Ovary (tissue), 9 donors: Measurements from ENCODE around the gene PEAK1. TPM values are rescaled to one million over a fixed set of nuclear protein-coding genes. Genes with fewer than 3 reads are reported as not detected.

ENCODE experiments used
- DNase-seq, 5 donors: peaks; one replicate each; pipeline ENCODE4 v3.0.0-alpha.2; 2019 to 2020
- H3K27ac ChIP-seq, 2 donors: fragments of 200-600 bp; one replicate each; pipeline versions ENCODE4 v1.5.1 to v1.8.0; 2019 to 2022
- H3K27me3 ChIP-seq: fragments of 200-600 bp; one replicate; pipeline ENCODE4 v1.8.0; 2022
- H3K36me3 ChIP-seq: fragments of 200-600 bp; sonication (generic); one replicate; pipeline ENCODE4 v1.5.1; 2019
- H3K4me1 ChIP-seq: one replicate; pipeline ENCODE4 v1.8.1; 2013; ENCODE audit warnings: mild to moderate bottlenecking, moderate library complexity; ENCODE audit not compliant: insufficient read depth
- H3K4me3 ChIP-seq: fragments of 200-600 bp; sonication (generic); one replicate; pipeline ENCODE4 v1.5.1; 2017
- H3K9me3 ChIP-seq, 2 donors: fragments of 200-600 bp in 1 of 2; sonication (generic) in 1 of 2; one replicate each; pipeline versions ENCODE4 v1.5.1 to v1.8.1; 2013 to 2019; ENCODE audit warnings: mild to moderate bottlenecking in 1 of 2, moderate library complexity in 1 of 2
- CTCF ChIP-seq, 3 donors: fragments of 450-650 bp in 2 of 3; fragments of 200-600 bp in 1 of 3; IDR thresholded peaks; one replicate each; pipeline versions ENCODE4 v1.5.1 to v1.8.0; 2016 to 2022; ENCODE audit warnings: antibody characterized with exemption in 3 of 3, mild to moderate bottlenecking in 1 of 3
- EP300 ChIP-seq: sonication (generic); formaldehyde crosslinking; IDR thresholded peaks from one replicate; pipeline ENCODE4 v1.6.1; 2017; ENCODE audit warnings: antibody characterized with exemption
- POLR2A ChIP-seq: fragments of 450-650 bp; IDR thresholded peaks from one replicate; pipeline ENCODE4 v1.6.1; 2017; ENCODE audit warnings: antibody characterized with exemption, mild to moderate bottlenecking, moderate library complexity
- WGBS, 3 donors: extraction: QIAGEN DNeasy Blood & Tissue Kit in 1 of 3; methylation state at CpG; one replicate each; pipeline versions ENCODE4 v1.1.5 to v1.1.7; 2013 to 2017; 5-methylcytosine and 5-hydroxymethylcytosine counted together
- intact Hi-C, 4 donors: fragments of 100-400 bp; cut with DNase I; formaldehyde crosslinking; loops; one replicate each; pipeline versions ENCODE4 v1.11.0 to v1.15.1; 2022 to 2023
- polyA plus RNA-seq, 2 donors: library from polyadenylated mRNA; stranded (reverse); fragments of 200-250 nt in 1 of 2; fragments of 350-450 nt in 1 of 2; fragmentation: Illumina TruSeq in 1 of 2; extraction: RNeasy Lipid Tissue Mini Kit (QIAGEN cat#74804) in 1 of 2; gene quantifications; one replicate each; pipeline ENCODE4 v1.2.3, GENCODE V29; 2013 to 2014
- total RNA-seq, 7 donors: library from RNA; depleted of rRNA in 2 of 7; stranded (reverse); fragments of >200 nt in 2 of 7; fragmentation: NEBNext Ultra II Directional in 3 of 7; extraction: Animal tissue kit (Norgen Biotek cat#: 25700) in 3 of 7; gene quantifications; one replicate each; pipeline versions ENCODE4 v1.1.0 to v1.2.4, GENCODE V29; 2016 to 2023
- donor health status: DM: no; HTN: no; CAD: no; lungs with moderate emphysema.
- donor health status: DM: no; HTN: no; CAD: no.
- donor health status: Bipolar disorder and iron deficiency.
- donor health status: DM: yes; HTN: yes; CAD: no.
- donor health status: DM: no; HTN: no; CAD: no.
- donor health status: DM: yes; HTN: yes; CAD: no.

Gene PEAK1
- total and polyA plus RNA-seq, 9 donors: 6.6 to 48.4 (median 41.4) TPM

- TF ChIP-seq CTCF (IDR thresholded peaks at IDR 0.05): no peak
- TF ChIP-seq EP300: no peak
- TF ChIP-seq POLR2A: no peak
- Histone ChIP-seq H3K27ac (peak overlapping the region in 1 of 2 donors; percentile 16), H3K9me3 (no peaks in the 10 kb centered on the region), H3K4me1 (peaks cover 3% of the 10 kb centered on the region), H3K27me3 (no peaks in the 10 kb centered on the region), H3K36me3 (no peaks in the 10 kb centered on the region), H3K4me3 (no peak overlapping the region)
- intact Hi-C loops: no loop called here
- 15 to 22% (median 19%) methylated on average over 2 of the region's 2 CpGs for WGBS, 3 donors
- DNase-seq: no peak
Measured at GRCh38 chr15:77144026-77144425, 275.9 kb downstream of the PEAK1 start.

GRCh38 chr15:77143616-77144015, 276.3 kb downstream of the PEAK1 start:
- Histone ChIP-seq H3K27me3 (no peaks in the 10 kb centered on the region), H3K27ac (no peak overlapping the region), H3K9me3 (no peaks in the 10 kb centered on the region), H3K4me3 (no peak overlapping the region), H3K4me1 (peaks cover 3% of the 10 kb centered on the region), H3K36me3 (no peaks in the 10 kb centered on the region)
- DNase-seq: no peak
- intact Hi-C loops: no loop called here
- TF ChIP-seq POLR2A: no peak
- TF ChIP-seq EP300: no peak
- TF ChIP-seq CTCF (IDR thresholded peaks at IDR 0.05): no peak

- no peak for TF ChIP-seq EP300
- H3K27me3 ChIP-seq: no peaks in the 10 kb centered on the region
- H3K9me3 ChIP-seq: no peaks in the 10 kb centered on the region
- intact Hi-C loops: no loop called here
- H3K36me3 ChIP-seq: no peaks in the 10 kb centered on the region
- WGBS, 3 donors: 95 to 96% (median 95%) methylated on average over 7 of the region's 7 CpGs
- H3K4me1 ChIP-seq: peaks cover 3% of the 10 kb centered on the region
- no peak overlapping the region for H3K4me3 ChIP-seq
- H3K27ac ChIP-seq: no peak overlapping the region
- no peak for DNase-seq
Measured at GRCh38 chr15:77143191-77143590, 276.7 kb downstream of the PEAK1 start.

- H3K27me3 ChIP-seq: no peaks in the 10 kb centered on the region
- intact Hi-C loops: no loop called here
Measured at GRCh38 chr15:77140220-77140619, 279.7 kb downstream of the PEAK1 start.

GRCh38 chr15:77139312-77139711, 280.6 kb downstream of the PEAK1 start:
- Histone ChIP-seq H3K4me3 (no peak overlapping the region), H3K27me3 (no peaks in the 10 kb centered on the region), H3K27ac (no peak overlapping the region), H3K9me3 (no peaks in the 10 kb centered on the region), H3K36me3 (no peaks in the 10 kb centered on the region), H3K4me1 (peaks cover under 1% of the 10 kb centered on the region)
- no peak for DNase-seq
- TF ChIP-seq CTCF (IDR thresholded peaks at IDR 0.05) (no peak), EP300 (no peak), POLR2A (no peak)
- intact Hi-C loops: no loop called here
- WGBS, 3 donors: 95 to 97% (median 97%) methylated on average over 2 of the region's 2 CpGs

More at GRCh38 chr15:77140220-77140619, 279.7 kb downstream of the PEAK1 start:
- 90 to 97% (median 95%) methylated on average over 1 of the region's 1 CpG for WGBS, 3 donors
- Histone ChIP-seq H3K4me3 (no peak overlapping the region), H3K4me1 (peaks cover 2% of the 10 kb centered on the region), H3K36me3 (no peaks in the 10 kb centered on the region), H3K27ac (no peak overlapping the region), H3K9me3 (no peaks in the 10 kb centered on the region)
- DNase-seq: no peak
- TF ChIP-seq CTCF (IDR thresholded peaks at IDR 0.05): no peak
- TF ChIP-seq POLR2A: no peak
- no peak for TF ChIP-seq EP300
